Cardiac fibroblast (primary cell): Measurements from ENCODE around the gene FAM118A.
"Not testable (repeated sequence)": the region's sequence is repeated elsewhere in the genome, so short reads cannot be mapped to it uniquely, and the experiment has no call there.

Experiments used
- DNase-seq, 2 donors: peaks; one replicate each; pipeline versions ENCODE4 v3.0.0 to v3.0.0-alpha.2; 2010; ENCODE audit warnings: low read depth in 2 of 2
- H3K4me3 ChIP-seq, 2 donors: replicated peaks in 1 of 2; 1 replicate in 1 of 2; 2 replicates in 1 of 2; pipeline ENCODE4 v1.5.1; 2011; ENCODE audit warnings: low read depth in 2 of 2, low read length in 2 of 2, mild to moderate bottlenecking in 2 of 2, moderate library complexity in 1 of 2
- CTCF ChIP-seq: IDR thresholded peaks from one replicate; pipeline ENCODE4 v1.5.1; 2011; ENCODE audit warnings: low read depth, mild to moderate bottlenecking, low read length, inconsistent platforms

FAM118A gene

GRCh38 chr22:45273452-45274075 lies 36.2 kb upstream of the FAM118A start:
- no peak overlapping the region for H3K4me3 ChIP-seq
- no peak for DNase-seq
- TF ChIP-seq CTCF, result no peak

GRCh38 chr22:45276507-45277105 lies 33.1 kb upstream of the FAM118A start:
- H3K4me3 ChIP-seq, result no peak overlapping the region
- no peak for DNase-seq

GRCh38 chr22:45277720-45278119 lies 32.0 kb upstream of the FAM118A start:
- not testable (repeated sequence) for DNase-seq, H3K4me3 ChIP-seq

More at GRCh38 chr22:45276507-45277105, 33.1 kb upstream of the FAM118A start:
- no peak for TF ChIP-seq CTCF

GRCh38 chr22:45278125-45278524 lies 31.6 kb upstream of the FAM118A start:
- DNase-seq, result no peak
- TF ChIP-seq CTCF, result no peak

GRCh38 chr22:45280587-45280980 lies 29.1 kb upstream of the FAM118A start:
- TF ChIP-seq CTCF, result no peak
- DNase-seq, result no peak
- no peak overlapping the region for H3K4me3 ChIP-seq

More at GRCh38 chr22:45278125-45278524, 31.6 kb upstream of the FAM118A start:
- H3K4me3 ChIP-seq, result no peak overlapping the region

- no peak for DNase-seq
- no peak for TF ChIP-seq CTCF
These were observed 28.7 kb upstream of the FAM118A start for GRCh38 chr22:45281010-45281409.

GRCh38 chr22:45284705-45285262 lies 24.9 kb upstream of the FAM118A start, which contains the start of gene UPK3A:
Gene UPK3A (plus strand): TSS chr22:45284949. CDS start chr22:45285014, 65 bp downstream.
- TF ChIP-seq CTCF, result no peak
- no peak within 1 kb of the TSS for H3K4me3 ChIP-seq
- no peak for DNase-seq

More at GRCh38 chr22:45281010-45281409, 28.7 kb upstream of the FAM118A start:
- H3K4me3 ChIP-seq, result no peak overlapping the region
